M059J (cell line): ENCODE data around the gene ENDOU. TPM values are rescaled to one million over a fixed set of nuclear protein-coding genes. Genes with fewer than 3 reads are reported as not detected.
A peak's percentile ranks its signal among the peaks of the same experiment; 100 is the strongest.
"Not testable (repeated sequence)": the region's sequence is repeated elsewhere in the genome, so short reads cannot be mapped to it uniquely, and the experiment has no call there.

ENCODE experiments used
- DNase-seq: peaks from one replicate; pipeline ENCODE4 v3.0.0-alpha.2; 2012; ENCODE audit warnings: low read depth
- total RNA-seq: library from RNA; depleted of rRNA; stranded (reverse); fragments of >200 nt; shearing (Covaris generic); gene quantifications from 2 replicates; pipeline ENCODE4 v1.2.3, GENCODE V29; 2014; rRNA removed

The ENDOU gene
- total RNA-seq, 1 experiment from 2014 or later = not detected

DNA sequence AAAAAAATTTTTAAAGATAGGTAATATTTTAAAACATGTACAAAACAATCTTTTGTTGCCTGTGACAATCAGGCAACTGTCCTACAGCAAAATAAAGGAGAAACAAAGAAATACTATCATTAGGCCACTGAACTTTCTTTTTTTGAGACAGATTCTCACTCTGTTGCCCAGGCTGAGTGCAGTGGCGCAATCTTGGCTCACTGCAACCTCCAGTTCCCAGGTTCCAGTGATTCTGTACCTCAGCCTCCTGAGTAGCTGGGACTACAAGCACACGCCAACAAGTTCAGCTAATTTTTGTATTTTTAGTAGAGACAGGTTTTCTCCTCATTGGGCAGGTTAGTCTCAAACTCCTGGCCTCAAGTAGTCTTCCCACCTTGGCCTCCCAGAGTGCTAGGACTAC lies 36.1 kb downstream of the ENDOU start:
- DNase-seq = no peak

DNA sequence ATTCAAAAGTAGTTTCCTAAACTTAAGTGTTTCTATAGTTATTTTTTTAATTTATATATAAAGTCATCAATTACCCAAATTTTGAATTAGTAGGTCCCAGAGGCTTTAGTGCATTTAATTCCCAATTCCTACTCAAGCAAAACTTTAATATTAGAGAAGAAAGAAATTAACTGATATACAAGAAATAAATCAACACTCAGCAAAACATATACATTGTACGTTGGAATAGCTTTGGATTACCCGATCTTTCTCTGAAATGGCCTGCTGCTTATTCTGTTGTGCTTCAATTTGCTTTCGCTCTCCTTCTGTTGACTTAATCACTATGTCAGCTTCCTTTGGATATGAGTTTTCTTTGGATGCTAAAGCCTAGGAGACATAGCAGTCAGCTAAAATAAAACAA lies 37.7 kb downstream of the ENDOU start:
- no peak for DNase-seq

DNA sequence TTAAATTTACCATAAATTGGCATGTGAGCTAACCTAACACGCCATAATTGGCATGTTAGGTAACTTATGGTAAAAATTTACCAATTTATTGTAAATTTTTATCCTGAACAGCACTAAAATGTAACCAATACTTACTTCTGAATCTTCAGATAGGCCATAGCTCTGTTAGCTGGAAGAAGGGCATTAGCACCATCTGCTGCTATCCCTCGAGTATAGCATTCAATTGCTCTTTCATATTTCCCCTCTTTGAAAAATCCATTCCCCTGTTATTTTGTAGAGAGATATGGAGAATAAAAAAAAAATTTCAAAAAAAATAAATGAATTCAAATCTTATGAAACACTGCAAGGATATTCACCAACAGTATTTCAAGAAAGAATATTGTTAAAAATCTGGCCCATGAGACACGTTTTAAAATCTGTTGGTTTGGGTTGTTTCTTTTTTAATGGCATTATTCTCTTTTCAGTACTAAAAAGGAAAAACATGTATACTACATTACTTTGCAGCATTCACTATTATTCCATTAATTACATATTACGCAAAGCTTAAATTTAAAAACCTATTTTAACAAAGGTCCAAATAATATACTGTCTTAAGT lies 38.5 kb downstream of the ENDOU start:
- DNase-seq = peak; percentile 28

DNA sequence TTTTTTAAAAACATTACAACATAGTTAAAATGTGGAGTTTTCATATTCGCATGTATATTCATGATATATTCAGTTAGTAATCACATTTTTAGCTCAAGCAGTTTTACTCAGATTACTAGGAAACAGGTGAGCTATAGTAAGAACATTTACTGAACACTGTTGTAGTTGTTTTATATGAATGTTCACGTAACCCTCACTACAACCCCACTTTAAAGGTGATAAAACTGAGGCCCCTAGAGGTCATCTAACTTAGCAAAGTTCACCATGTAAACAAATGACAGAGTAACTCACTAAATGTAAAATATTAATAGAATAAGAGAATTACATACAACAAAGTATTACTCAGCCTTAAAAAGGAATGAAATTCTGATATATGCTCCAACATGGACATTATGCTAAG lies 45.5 kb downstream of the ENDOU start:
- DNase-seq = no peak

DNA sequence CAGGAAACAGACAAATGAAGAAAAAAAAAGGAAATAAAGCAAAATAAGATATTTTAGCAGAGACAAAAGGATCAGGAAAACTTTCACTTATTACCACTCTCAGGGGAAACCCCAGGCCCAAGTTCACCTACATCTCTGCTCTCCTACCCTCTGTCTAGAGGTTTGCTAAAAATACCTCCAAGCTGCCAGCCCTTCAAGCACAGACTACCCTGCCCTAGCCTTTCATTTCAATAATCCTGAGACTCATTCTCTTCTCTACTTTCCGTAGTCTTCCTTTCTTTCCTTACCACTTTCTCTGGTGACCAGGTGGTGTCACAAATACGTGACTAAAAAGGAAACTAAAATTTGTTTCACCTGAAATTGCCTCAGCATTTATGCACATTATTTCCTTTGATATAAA lies 53.2 kb downstream of the ENDOU start:
- no peak for DNase-seq

GRCh38 chr12:47667935-47668334 lies 57.4 kb downstream of the ENDOU start:
- not testable (repeated sequence) for DNase-seq

Other genes with a start within 250 kb of the ENDOU start
- 26.0 and 40.3 TPM in 2 replicates for gene RPAP3, start 19.5 kb downstream of the ENDOU start, total RNA-seq
- 1.2 and 2.6 TPM in 2 replicates for gene RAPGEF3, start 33.4 kb upstream of the ENDOU start, total RNA-seq
- gene SLC48A1, start 47.7 kb upstream of the ENDOU start, total RNA-seq = 12.8 and 12.9 TPM in 2 replicates
- 22.8 and 26.1 TPM in 2 replicates for gene HDAC7, start 94.4 kb upstream of the ENDOU start, total RNA-seq
- gene VDR, start 179.5 kb upstream of the ENDOU start, total RNA-seq = 5.1 and 9.3 TPM in 2 replicates
- gene TMEM106C, start 238.1 kb upstream of the ENDOU start, total RNA-seq = 282 and 530 TPM in 2 replicates